ENCODE data around the gene EPB41L4A.

EPB41L4A gene

DNA sequence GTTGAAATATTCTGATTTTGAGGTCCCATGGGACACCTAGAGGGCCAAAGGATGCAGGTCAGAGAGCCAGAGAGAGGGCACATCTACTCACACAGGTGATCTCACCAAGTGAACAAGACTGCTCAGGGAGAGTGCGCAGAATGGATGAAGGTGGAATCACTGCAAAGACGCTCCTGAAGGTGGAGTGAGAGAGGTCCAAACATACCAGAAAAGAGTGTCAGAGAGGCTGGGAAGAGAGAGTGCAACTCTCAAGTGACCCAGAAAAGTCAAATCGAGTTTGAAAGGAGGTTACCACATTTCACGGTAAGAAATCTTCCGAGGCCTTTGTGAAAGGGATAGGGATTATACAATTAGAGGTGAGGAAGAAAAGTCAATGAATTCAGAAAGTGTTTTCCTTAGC, 173.4 kb downstream of the EPB41L4A start:
- no peak for TF ChIP-seq CREB1 (IDR thresholded peaks at IDR 0.05; ENCODE audit: low read depth)
- no peak for TF ChIP-seq FOXM1 (IDR thresholded peaks at IDR 0.05; ENCODE audit: borderline replicate concordance, low read depth)
- TF ChIP-seq MAX (IDR thresholded peaks at IDR 0.05): no peak
- TF ChIP-seq NFIC (IDR thresholded peaks at IDR 0.05): no peak
- TF ChIP-seq EGR1 (IDR thresholded peaks at IDR 0.05): no peak
- TF ChIP-seq RAD21 (IDR thresholded peaks at IDR 0.05; ENCODE audit: low read depth): no peak
- no peak for TF ChIP-seq YY1 (IDR thresholded peaks at IDR 0.05; ENCODE audit: low read depth)
- TF ChIP-seq, protein P1, sequence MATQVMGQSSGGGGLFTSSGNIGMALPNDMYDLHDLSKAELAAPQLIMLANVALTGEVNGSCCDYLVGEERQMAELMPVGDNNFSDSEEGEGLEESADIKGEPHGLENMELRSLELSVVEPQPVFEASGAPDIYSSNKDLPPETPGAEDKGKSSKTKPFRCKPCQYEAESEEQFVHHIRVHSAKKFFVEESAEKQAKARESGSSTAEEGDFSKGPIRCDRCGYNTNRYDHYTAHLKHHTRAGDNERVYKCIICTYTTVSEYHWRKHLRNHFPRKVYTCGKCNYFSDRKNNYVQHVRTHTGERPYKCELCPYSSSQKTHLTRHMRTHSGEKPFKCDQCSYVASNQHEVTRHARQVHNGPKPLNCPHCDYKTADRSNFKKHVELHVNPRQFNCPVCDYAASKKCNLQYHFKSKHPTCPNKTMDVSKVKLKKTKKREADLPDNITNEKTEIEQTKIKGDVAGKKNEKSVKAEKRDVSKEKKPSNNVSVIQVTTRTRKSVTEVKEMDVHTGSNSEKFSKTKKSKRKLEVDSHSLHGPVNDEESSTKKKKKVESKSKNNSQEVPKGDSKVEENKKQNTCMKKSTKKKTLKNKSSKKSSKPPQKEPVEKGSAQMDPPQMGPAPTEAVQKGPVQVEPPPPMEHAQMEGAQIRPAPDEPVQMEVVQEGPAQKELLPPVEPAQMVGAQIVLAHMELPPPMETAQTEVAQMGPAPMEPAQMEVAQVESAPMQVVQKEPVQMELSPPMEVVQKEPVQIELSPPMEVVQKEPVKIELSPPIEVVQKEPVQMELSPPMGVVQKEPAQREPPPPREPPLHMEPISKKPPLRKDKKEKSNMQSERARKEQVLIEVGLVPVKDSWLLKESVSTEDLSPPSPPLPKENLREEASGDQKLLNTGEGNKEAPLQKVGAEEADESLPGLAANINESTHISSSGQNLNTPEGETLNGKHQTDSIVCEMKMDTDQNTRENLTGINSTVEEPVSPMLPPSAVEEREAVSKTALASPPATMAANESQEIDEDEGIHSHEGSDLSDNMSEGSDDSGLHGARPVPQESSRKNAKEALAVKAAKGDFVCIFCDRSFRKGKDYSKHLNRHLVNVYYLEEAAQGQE (IDR thresholded peaks at IDR 0.05; ENCODE audit: low read depth): no peak
- no peak for TF ChIP-seq TEAD4 (IDR thresholded peaks at IDR 0.05)
- TF ChIP-seq CEBPB (IDR thresholded peaks at IDR 0.05): no peak
- TF ChIP-seq ZBTB7A (IDR thresholded peaks at IDR 0.05; ENCODE audit: low read depth): no peak
- TF ChIP-seq, protein P2, sequence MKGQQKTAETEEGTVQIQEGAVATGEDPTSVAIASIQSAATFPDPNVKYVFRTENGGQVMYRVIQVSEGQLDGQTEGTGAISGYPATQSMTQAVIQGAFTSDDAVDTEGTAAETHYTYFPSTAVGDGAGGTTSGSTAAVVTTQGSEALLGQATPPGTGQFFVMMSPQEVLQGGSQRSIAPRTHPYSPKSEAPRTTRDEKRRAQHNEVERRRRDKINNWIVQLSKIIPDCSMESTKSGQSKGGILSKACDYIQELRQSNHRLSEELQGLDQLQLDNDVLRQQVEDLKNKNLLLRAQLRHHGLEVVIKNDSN (IDR thresholded peaks at IDR 0.05): no peak
- no peak for TF ChIP-seq TAF1 (IDR thresholded peaks at IDR 0.05; ENCODE audit: low read depth)
- TF ChIP-seq EP300 (IDR thresholded peaks at IDR 0.05; ENCODE audit: borderline replicate concordance): no peak
- no peak for TF ChIP-seq TCF12 (IDR thresholded peaks at IDR 0.05; ENCODE audit: low read depth)

- TF ChIP-seq, protein P1 (IDR thresholded peaks at IDR 0.05; ENCODE audit: low read depth): no peak
- peak; percentile 14; the same call in 1 of the 2 replicates for TF ChIP-seq RAD21 (IDR thresholded peaks at IDR 0.05; ENCODE audit: low read depth)
- TF ChIP-seq YY1 (IDR thresholded peaks at IDR 0.05; ENCODE audit: low read depth): no peak
- TF ChIP-seq MAX (IDR thresholded peaks at IDR 0.05): no peak
- no peak for TF ChIP-seq NFIC (IDR thresholded peaks at IDR 0.05)
Measured at GRCh38 chr5:112239996-112240395, 179.1 kb downstream of the EPB41L4A start.

GRCh38 chr5:112238473-112238872, 180.6 kb downstream of the EPB41L4A start:
- TF ChIP-seq NFIC (IDR thresholded peaks at IDR 0.05): no peak
- TF ChIP-seq EGR1 (IDR thresholded peaks at IDR 0.05): no peak
- TF ChIP-seq RAD21 (IDR thresholded peaks at IDR 0.05; ENCODE audit: low read depth): no peak
- TF ChIP-seq TAF1 (IDR thresholded peaks at IDR 0.05; ENCODE audit: low read depth): no peak
- no peak for TF ChIP-seq EP300 (IDR thresholded peaks at IDR 0.05; ENCODE audit: borderline replicate concordance)
- TF ChIP-seq TEAD4 (IDR thresholded peaks at IDR 0.05): no peak
- no peak for TF ChIP-seq FOXM1 (IDR thresholded peaks at IDR 0.05; ENCODE audit: borderline replicate concordance, low read depth)
- no peak for TF ChIP-seq MAX (IDR thresholded peaks at IDR 0.05)
- no peak for TF ChIP-seq CREB1 (IDR thresholded peaks at IDR 0.05; ENCODE audit: low read depth)

DNA sequence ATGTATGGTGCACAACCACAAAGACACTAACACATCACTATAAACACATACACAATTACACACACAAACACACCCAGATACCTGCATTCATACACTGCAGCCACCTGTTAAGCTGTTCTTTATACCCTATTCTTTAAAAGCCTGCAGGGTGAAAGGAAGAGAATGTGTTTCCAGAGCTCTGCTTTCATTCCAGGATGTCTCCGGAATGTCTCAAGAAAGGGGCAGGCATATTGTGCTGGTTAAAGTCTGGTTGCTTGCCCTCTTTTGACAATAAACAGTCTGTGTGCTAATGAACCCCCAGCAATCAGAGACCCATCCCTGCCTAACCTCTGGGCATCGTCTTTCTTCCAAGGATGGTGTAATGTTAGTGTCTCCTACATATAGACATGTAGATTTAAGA, 181.6 kb downstream of the EPB41L4A start:
- TF ChIP-seq EGR1 (IDR thresholded peaks at IDR 0.05) (no peak), CEBPB (IDR thresholded peaks at IDR 0.05) (no peak), RAD21 (IDR thresholded peaks at IDR 0.05; ENCODE audit: low read depth) (no peak), EP300 (IDR thresholded peaks at IDR 0.05; ENCODE audit: borderline replicate concordance) (no peak), CREB1 (IDR thresholded peaks at IDR 0.05; ENCODE audit: low read depth) (no peak), TAF1 (IDR thresholded peaks at IDR 0.05; ENCODE audit: low read depth) (no peak), MAX (IDR thresholded peaks at IDR 0.05) (no peak), ZBTB7A (IDR thresholded peaks at IDR 0.05; ENCODE audit: low read depth) (no peak)
- TF ChIP-seq, protein P2 (IDR thresholded peaks at IDR 0.05): no peak
- TF ChIP-seq, protein P1 (IDR thresholded peaks at IDR 0.05; ENCODE audit: low read depth): no peak

Measured in Ishikawa (cell line).